Left lung (tissue), 10 donors: ENCODE results near the gene DMRT2. TPM values are rescaled to one million over a fixed set of nuclear protein-coding genes. Genes with fewer than 3 reads are reported as not detected.

Experiments used
- ATAC-seq: fragments of 200-7000 bp; cut with Tn5 transposase; one replicate; pipeline ENCODE4 v1.9.1; 2020; ENCODE audit warnings: moderate library complexity
- DNase-seq, 4 donors: peaks; one replicate each; pipeline ENCODE4 v3.0.0-alpha.2; 2013 to 2020
- H3K27ac ChIP-seq, 2 donors: fragments of 200-600 bp; sonication (generic) in 1 of 2; one replicate each; pipeline versions ENCODE4 v1.5.0 to v1.8.0; 2020 to 2021
- H3K27me3 ChIP-seq, 2 donors: fragments of 200-600 bp; sonication (generic) in 1 of 2; one replicate each; pipeline versions ENCODE4 v1.5.0 to v1.8.0; 2020 to 2021
- H3K36me3 ChIP-seq, 2 donors: fragments of 200-600 bp; sonication (generic) in 1 of 2; one replicate each; pipeline versions ENCODE4 v1.5.0 to v1.8.0; 2020 to 2021
- H3K4me1 ChIP-seq, 2 donors: fragments of 200-600 bp; one replicate each; pipeline ENCODE4 v1.8.0; 2021
- H3K4me3 ChIP-seq, 2 donors: fragments of 200-600 bp; sonication (generic) in 1 of 2; one replicate each; pipeline versions ENCODE4 v1.5.0 to v1.8.0; 2020 to 2021; ENCODE audit warnings: mild to moderate bottlenecking in 1 of 2
- H3K9me3 ChIP-seq, 2 donors: fragments of 200-600 bp; sonication (generic) in 1 of 2; one replicate each; pipeline versions ENCODE4 v1.5.0 to v1.8.0; 2020 to 2021
- CTCF ChIP-seq, 2 donors: fragments of 200-600 bp; sonication (generic) in 1 of 2; IDR thresholded peaks; one replicate each; pipeline versions ENCODE4 v1.5.0 to v1.8.0; 2021; ENCODE audit warnings: antibody characterized with exemption in 2 of 2
- intact Hi-C, 2 donors: fragments of 100-400 bp; cut with DNase I; formaldehyde crosslinking; loops; one replicate each; pipeline versions ENCODE4 v1.11.2 to v1.14.2; 2022
- polyA plus RNA-seq, 6 donors: library from polyadenylated mRNA; unstranded; fragments of 120-200 nt; gene quantifications; one replicate each; pipeline ENCODE4 v1.2.1, GENCODE V29; 2013; ENCODE audit not compliant: insufficient read length in 6 of 6
- total RNA-seq, 2 donors: library from RNA; stranded (reverse); fragmentation: NEBNext Ultra II Directional; extraction: Animal tissue kit (Norgen Biotek cat#: 25700); gene quantifications; one replicate each; pipeline ENCODE4 v1.2.1, GENCODE V29; 2021
- donor health status: DM: no; HTN: yes; CAD: no.
- donor health status: DM: no; HTN: no; CAD: no.

Gene DMRT2
- total and polyA plus RNA-seq, 8 donors: 0.09 to 0.76 (median 0.29) TPM; not detected in 4

GRCh38 chr9:1028501-1029190 is 21.5 kb upstream of the DMRT2 start:
- Histone ChIP-seq H3K36me3 (no peaks in the 10 kb centered on the region), H3K4me1 (no peaks in the 10 kb centered on the region), H3K27me3 (peaks cover 8 to 61% of the 10 kb centered on the region in 2 donors), H3K27ac (no peak overlapping the region), H3K4me3 (no peak overlapping the region), H3K9me3 (no peaks in the 10 kb centered on the region)
- ATAC-seq (no peak), DNase-seq (no peak)
- TF ChIP-seq CTCF (IDR thresholded peaks at IDR 0.05): no peak
- intact Hi-C loops: no loop called here

- no peaks in the 10 kb centered on the region for H3K9me3 ChIP-seq
- no peak overlapping the region for H3K4me3 ChIP-seq
- intact Hi-C loops: no loop called here
- H3K27me3 ChIP-seq: peaks cover 8 to 72% of the 10 kb centered on the region in 2 donors
- no peak for DNase-seq
- no peak for ATAC-seq
- H3K4me1 ChIP-seq: no peaks in the 10 kb centered on the region
- no peaks in the 10 kb centered on the region for H3K36me3 ChIP-seq
- no peak for TF ChIP-seq CTCF (IDR thresholded peaks at IDR 0.05)
- H3K27ac ChIP-seq: no peak overlapping the region
These were observed 18.1 kb upstream of the DMRT2 start for GRCh38 chr9:1031951-1032601.

GRCh38 chr9:1034271-1034670 is 15.9 kb upstream of the DMRT2 start:
- no peak overlapping the region for H3K4me3 ChIP-seq
- H3K4me1 ChIP-seq: no peaks in the 10 kb centered on the region
- ATAC-seq: no peak
- H3K27ac ChIP-seq: no peak overlapping the region
- H3K9me3 ChIP-seq: no peaks in the 10 kb centered on the region
- peaks cover 28 to 85% of the 10 kb centered on the region in 2 donors for H3K27me3 ChIP-seq
- H3K36me3 ChIP-seq: no peaks in the 10 kb centered on the region
- no peak for DNase-seq
- intact Hi-C loops: no loop called here
- TF ChIP-seq CTCF (IDR thresholded peaks at IDR 0.05): no peak

- H3K9me3 ChIP-seq: no peaks in the 10 kb centered on the region
- no peak overlapping the region for H3K27ac ChIP-seq
- H3K36me3 ChIP-seq: no peaks in the 10 kb centered on the region
- intact Hi-C loops: no loop called here
- H3K4me3 ChIP-seq: no peak overlapping the region
- no peak for DNase-seq
- no peaks in the 10 kb centered on the region for H3K4me1 ChIP-seq
- TF ChIP-seq CTCF (IDR thresholded peaks at IDR 0.05): no peak
- no peak for ATAC-seq
- H3K27me3 ChIP-seq: peaks cover 74 to 88% of the 10 kb centered on the region in 2 donors
These were observed 10.6 kb upstream of the DMRT2 start for GRCh38 chr9:1039589-1039988.

GRCh38 chr9:1042466-1042865 is 7.7 kb upstream of the DMRT2 start:
- no peaks in the 10 kb centered on the region for H3K36me3 ChIP-seq
- no peak for TF ChIP-seq CTCF (IDR thresholded peaks at IDR 0.05)
- H3K27me3 ChIP-seq: peaks cover 97 to 100% of the 10 kb centered on the region in 2 donors
- no peak for ATAC-seq
- no peak overlapping the region for H3K27ac ChIP-seq
- DNase-seq: peak in 1 of 4 donors; percentile 78
- H3K4me1 ChIP-seq: peaks cover 0 to 20% of the 10 kb centered on the region in 2 donors
- H3K9me3 ChIP-seq: no peaks in the 10 kb centered on the region
- H3K4me3 ChIP-seq: no peak overlapping the region
- intact Hi-C loops: no loop called here
